Ovary (tissue), 3 donors: ENCODE data around the gene MOB3B.

Experiments
- CTCF ChIP-seq, 3 donors: fragments of 450-650 bp in 2 of 3; fragments of 200-600 bp in 1 of 3; IDR thresholded peaks; one replicate each; pipeline versions ENCODE4 v1.5.1 to v1.8.0; 2016 to 2022; ENCODE audit warnings: antibody characterized with exemption in 3 of 3, mild to moderate bottlenecking in 1 of 3
- POLR2A ChIP-seq: fragments of 450-650 bp; IDR thresholded peaks from one replicate; pipeline ENCODE4 v1.6.1; 2017; ENCODE audit warnings: antibody characterized with exemption, mild to moderate bottlenecking, moderate library complexity
- donor health status: DM: no; HTN: no; CAD: no.

DNA sequence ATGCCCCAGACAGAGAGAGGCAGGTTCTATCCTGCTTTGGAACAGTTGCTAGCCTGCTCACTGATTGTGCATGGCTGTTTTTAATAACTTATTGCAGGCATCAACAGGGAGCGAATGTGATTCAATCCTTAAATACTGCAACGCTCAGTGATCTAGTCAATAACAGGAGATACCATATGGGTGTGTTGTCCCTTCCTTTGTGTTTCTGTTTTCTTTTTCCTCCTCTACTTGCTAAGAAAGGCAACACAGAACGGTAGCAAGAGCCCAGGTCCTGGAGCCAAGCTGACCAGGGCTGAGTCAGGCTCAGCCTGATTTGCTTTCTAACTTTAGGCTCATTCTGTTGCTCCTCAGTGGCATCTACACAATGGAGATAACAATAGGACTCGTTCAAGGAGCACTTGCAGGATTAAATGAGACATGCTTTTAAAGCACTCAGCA is 134.1 kb downstream of the MOB3B start:
- TF ChIP-seq CTCF (IDR thresholded peaks at IDR 0.05) (no peak), POLR2A (no peak)
